Measurements from ENCODE around the gene PRTN3. TPM values are rescaled to one million over a fixed set of nuclear protein-coding genes. Genes with fewer than 3 reads are reported as not detected.

PRTN3 gene
- total and polyA plus RNA-seq, 2 of the 4 experiments (the other 2 are of a cell fraction) = not detected

- TF ChIP-seq USF2 (IDR thresholded peaks at IDR 0.05; ENCODE audit: low read depth, low read length) = no peak
Observed at GRCh38 chr19:805600-806550, 34.9 kb upstream of the PRTN3 start (continued).

GRCh38 chr19:806815-807421 is 33.9 kb upstream of the PRTN3 start:
- Histone ChIP-seq H3K4me3 (ENCODE audit: insufficient read depth, low read depth, low read length) (no peak overlapping the region), H4K8ac (ENCODE audit: low read depth in 2 of 2, low read length in 2 of 2) (no peak overlapping the region), H3K4me2 (ENCODE audit: low read depth, low read length) (no peak overlapping the region), H3K9ac (ENCODE audit: low read depth, low read length) (no peak overlapping the region), H3K9me1 (ENCODE audit: insufficient read depth, low read length) (0 out of 2 replicates have a peak, but pooled peaks cover 2% of the 10 kb centered on the region), H3K56ac (ENCODE audit: extremely low read depth, insufficient read depth, low read length) (no peak overlapping the region), H4K91ac (ENCODE audit: insufficient read depth, low read depth, low read length) (no peak overlapping the region), H3K79me1 (ENCODE audit: low read depth in 1 of 2, low read length in 2 of 2) (peaks cover 11 to 47% of the 10 kb centered on the region in 2 experiments), H3K23ac (ENCODE audit: low read depth, low read length) (no peak overlapping the region), H2AK9ac (replicated peaks; ENCODE audit: low read depth, low read length, poor library complexity) (no peak overlapping the region), H3K18ac (ENCODE audit: low read depth, low read length) (no peak overlapping the region), H4K5ac (ENCODE audit: low read depth, low read length) (no peak overlapping the region), H4K20me1 (ENCODE audit: insufficient read depth, low read length) (peaks cover 91% of the 10 kb centered on the region), H2AK5ac (ENCODE audit: low read depth, low read length) (no peak overlapping the region), H2AFZ (replicated peaks; ENCODE audit: low read length, poor library complexity) (no peak overlapping the region), H3K9me3 (ENCODE audit: control insufficient read depth, insufficient read depth, low read length) (no peaks in the 10 kb centered on the region), H3K36me3 (ENCODE audit: control insufficient read depth, insufficient read depth, low read length) (peaks cover 83% of the 10 kb centered on the region), H2BK15ac (ENCODE audit: low read depth, low read length) (no peak overlapping the region), H2BK20ac (ENCODE audit: low read depth, low read length) (no peak overlapping the region), H3K4me1 (ENCODE audit: control insufficient read depth, insufficient read depth, low read length) (peaks cover 5% of the 10 kb centered on the region; the same call in 1 of the 2 replicates), H2BK5ac (ENCODE audit: low read depth, low read length, poor library complexity, severe bottlenecking) (no peak overlapping the region), H3K27ac (ENCODE audit: insufficient read depth, low read length) (no peak overlapping the region), H3K4ac (ENCODE audit: low read depth, low read length) (no peak overlapping the region), H3K27me3 (ENCODE audit: control insufficient read depth, insufficient read depth, low read length) (no peaks in the 10 kb centered on the region), H3K14ac (replicated peaks; ENCODE audit: low read depth, low read length) (no peak overlapping the region), H2BK120ac (ENCODE audit: low read depth, low read length) (no peak overlapping the region)
- BruUV-seq (replicated peaks) = no TSS peak
- 92% methylated on average over 22 of the region's 34 CpGs; no CpG with 5 or more reads in 1 of the 2 experiments for WGBS, 2 experiments (ENCODE audit: extremely low coverage in 2 of 2, insufficient read length in 1 of 2)
- no peak for ATAC-seq (ENCODE audit: low read depth)
- dilution Hi-C loops (cut with HindIII; ENCODE audit: low sequenced_read_pairs, unreplicated experiment) = no loop called here
- POLR2A ChIA-PET (ENCODE audit: unreplicated experiment) = no interaction called here
- in situ Hi-C loops (cut with MboI; ENCODE audit: low sequenced_read_pairs) = no loop called here
- intact Hi-C loops (cut with micrococcal nuclease) = no loop called here
- CTCF ChIA-PET = no interaction called here
- DNase-seq = no peak
- no peak for TF ChIP-seq RFX5 (IDR thresholded peaks at IDR 0.05; ENCODE audit: low read depth, low read length)
- TF ChIP-seq NFE2L2 (IDR thresholded peaks at IDR 0.05; ENCODE audit: low read depth, low read length) = no peak
- no peak for TF ChIP-seq ELK1 (IDR thresholded peaks at IDR 0.05; ENCODE audit: borderline replicate concordance, low read depth, low read length)
- TF ChIP-seq CEBPB (IDR thresholded peaks at IDR 0.05; ENCODE audit: low read depth, low read length) = no peak
- TF ChIP-seq RAD21 (IDR thresholded peaks at IDR 0.05; ENCODE audit: low read length) = no peak
- TF ChIP-seq FOS (IDR thresholded peaks at IDR 0.05; ENCODE audit: low read depth, low read length) = no peak
- TF ChIP-seq MAZ (IDR thresholded peaks at IDR 0.05; ENCODE audit: borderline replicate concordance, low read depth, low read length) = no peak
- TF ChIP-seq CHD1 (IDR thresholded peaks at IDR 0.05; ENCODE audit: low read depth, low read length) = no peak
- no peak for TF ChIP-seq USF2 (IDR thresholded peaks at IDR 0.05; ENCODE audit: low read depth, low read length)
- TF ChIP-seq RCOR1 (IDR thresholded peaks at IDR 0.05; ENCODE audit: insufficient replicate concordance, low read length) = no peak
- TF ChIP-seq BHLHE40 (IDR thresholded peaks at IDR 0.05; ENCODE audit: low read depth, low read length) = no peak
- TF ChIP-seq MXI1 (IDR thresholded peaks at IDR 0.05; ENCODE audit: borderline replicate concordance, low read depth, low read length) = no peak
